Spleen (tissue), 11 donors: ENCODE results near the gene MATCAP1. TPM values are rescaled to one million over a fixed set of nuclear protein-coding genes. Genes with fewer than 3 reads are reported as not detected.

ENCODE experiments used
- DNase-seq: peaks from one replicate; pipeline ENCODE4 v3.0.0-alpha.2; 2020
- H3K27ac ChIP-seq, 8 donors: fragments of 200-600 bp; sonication (generic) in 7 of 8; 1 replicate in 4 of 8; 2 replicates in 4 of 8; pipeline versions ENCODE4 v1.5.0 to v1.8.0; 2016 to 2021; ENCODE audit warnings: inconsistent platforms in 4 of 8, mild to moderate bottlenecking in 4 of 8, moderate library complexity in 1 of 8
- H3K27me3 ChIP-seq, 7 donors: fragments of 200-600 bp; sonication (generic) in 6 of 7; replicated peaks in 1 of 7; 1 replicate in 4 of 7; 2 replicates in 3 of 7; pipeline versions ENCODE4 v1.5.0 to v1.8.0; 2016 to 2021; ENCODE audit warnings: inconsistent platforms in 3 of 7, mild to moderate bottlenecking in 1 of 7
- H3K36me3 ChIP-seq, 6 donors: fragments of 200-600 bp; sonication (generic) in 5 of 6; 1 replicate in 4 of 6; 2 replicates in 2 of 6; pipeline versions ENCODE4 v1.5.0 to v1.8.0; 2016 to 2021; ENCODE audit warnings: inconsistent platforms in 2 of 6
- H3K4me1 ChIP-seq, 6 donors: fragments of 200-600 bp; sonication (generic) in 5 of 6; 1 replicate in 3 of 6; 2 replicates in 3 of 6; pipeline versions ENCODE4 v1.5.0 to v1.8.0; 2016 to 2021; ENCODE audit warnings: inconsistent platforms in 3 of 6
- H3K4me3 ChIP-seq, 8 donors: fragments of 200-600 bp; sonication (generic) in 7 of 8; 1 replicate in 4 of 8; 2 replicates in 4 of 8; pipeline versions ENCODE4 v1.5.0 to v1.8.0; 2016 to 2021; ENCODE audit warnings: inconsistent platforms in 4 of 8, mild to moderate bottlenecking in 4 of 8, moderate library complexity in 2 of 8
- H3K9me3 ChIP-seq, 8 donors: fragments of 200-600 bp; sonication (generic) in 7 of 8; 1 replicate in 4 of 8; 2 replicates in 4 of 8; pipeline versions ENCODE4 v1.5.0 to v1.8.0; 2016 to 2021; ENCODE audit warnings: inconsistent platforms in 4 of 8
- CTCF ChIP-seq, 11 experiments: fragments of 200-600 bp in 7 of 11; fragments of 450-650 bp in 4 of 11; sonication (generic) in 4 of 11; IDR thresholded peaks in 8 of 11; conservative IDR thresholded peaks in 3 of 11; 1 replicate in 7 of 11; 2 replicates in 4 of 11; pipeline versions ENCODE4 v1.4.0 to v1.8.0; 2016 to 2021; ENCODE audit warnings: antibody characterized with exemption in 11 of 11, inconsistent platforms in 4 of 11, mild to moderate bottlenecking in 1 of 11
- POLR2A ChIP-seq, 3 donors: fragments of 450-650 bp; IDR thresholded peaks; one replicate each; pipeline ENCODE4 v1.5.1; 2017; ENCODE audit warnings: antibody characterized with exemption in 3 of 3, mild to moderate bottlenecking in 1 of 3
- POLR2AphosphoS5 ChIP-seq, 3 donors: sonication (generic); formaldehyde crosslinking; IDR thresholded peaks; one replicate each; pipeline ENCODE4 v1.5.1; 2017; ENCODE audit warnings: antibody characterized with exemption in 3 of 3
- WGBS, 5 donors: extraction: QIAGEN DNeasy Blood & Tissue Kit in 3 of 5; methylation state at CpG; one replicate each; pipeline versions ENCODE4 v1.1.5 to v1.1.7; 2013 to 2018; 5-methylcytosine and 5-hydroxymethylcytosine counted together
- intact Hi-C: fragments of 100-400 bp; cut with DNase I; formaldehyde crosslinking; loops from one replicate; pipeline ENCODE4 v1.15.0; 2023; ENCODE audit warnings: low total_unique reads
- polyA plus RNA-seq, 3 donors: library from polyadenylated mRNA; stranded (reverse); fragments of 200-250 nt; gene quantifications; one replicate each; pipeline ENCODE4 v1.2.1, GENCODE V29; 2013
- total RNA-seq, 7 donors: library from RNA; depleted of rRNA in 3 of 7; stranded (reverse); fragments of >200 nt in 3 of 7; fragmentation: NEBNext Ultra II Directional in 4 of 7; extraction: Animal tissue kit (Norgen Biotek cat#: 25700) in 4 of 7; gene quantifications; one replicate each; pipeline versions ENCODE4 v1.1.0 to v1.2.1, GENCODE V29; 2016 to 2021
- donor health status: healthy with polysubstance abuse.
- donor health status: DM: no; HTN: no; CAD: no; lungs with moderate emphysema.
- donor health status: DM: no; HTN: no; CAD: no.
- donor health status: Bipolar disorder and iron deficiency.
- donor health status: healthy.
- donor health status: DM: no; HTN: no; CAD: no.
- donor health status: DM: yes; HTN: yes; CAD: no.

The MATCAP1 gene
- total and polyA plus RNA-seq, 10 donors = 8.9 to 59.4 (median 20.6) TPM

- Histone ChIP-seq H3K27me3 (peaks cover 0 to 14% (median 7%) of the 10 kb centered on the region in 7 donors), H3K9me3 (no peaks in the 10 kb centered on the region), H3K27ac (peak overlapping the region in 2 of 8 donors; percentile 23 to 24), H3K4me1 (peaks cover 0 to 10% (median 6%) of the 10 kb centered on the region in 6 donors), H3K36me3 (peaks cover 0 to 98% (median 88%) of the 10 kb centered on the region in 6 donors), H3K4me3 (no peak overlapping the region)
- DNase-seq = peak; percentile 33
- WGBS, 5 donors = 86 to 97% (median 95%) methylated on average over 2 of the region's 2 CpGs
- TF ChIP-seq POLR2AphosphoS5 (IDR thresholded peaks at IDR 0.05) (no peak), CTCF (IDR thresholded peaks at IDR 0.05 in 8 of 11, conservative IDR thresholded peaks at IDR 0.05 in 3 of 11) (no peak), POLR2A (IDR thresholded peaks at IDR 0.05) (no peak)
- intact Hi-C loops = no loop called here
Observed at GRCh38 chr16:67144943-67145342, 38.8 kb downstream of the MATCAP1 start.

DNA sequence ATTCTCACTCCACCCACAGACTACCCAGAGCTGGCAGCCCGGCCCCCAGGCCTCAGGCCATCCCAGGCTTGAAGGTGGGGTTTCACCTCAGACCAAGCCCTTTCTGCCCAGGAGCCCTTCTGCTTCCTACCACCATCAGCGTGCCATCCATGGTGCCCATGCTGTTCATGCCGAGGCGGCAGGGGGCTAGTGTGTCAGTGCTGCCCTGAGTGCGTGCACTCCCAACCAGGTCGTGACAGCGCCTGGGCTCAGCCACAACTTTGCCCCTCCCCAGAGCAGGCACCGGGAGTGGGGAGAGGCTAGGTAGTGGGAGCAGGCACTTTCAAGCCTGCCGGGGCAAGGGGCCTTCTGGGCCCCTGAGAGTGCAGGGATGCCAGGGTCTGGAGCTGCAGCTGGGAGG is 41.4 kb downstream of the MATCAP1 start:
- H3K36me3 ChIP-seq = peaks cover 0 to 100% (median 94%) of the 10 kb centered on the region in 6 donors
- 92 to 96% (median 94%) methylated on average over 6 to 9 of the region's 9 CpGs for WGBS, 5 donors
- H3K4me3 ChIP-seq = no peak overlapping the region
- no peak overlapping the region for H3K27ac ChIP-seq
- no peaks in the 10 kb centered on the region for H3K9me3 ChIP-seq
- no peaks in the 10 kb centered on the region for H3K27me3 ChIP-seq
- TF ChIP-seq POLR2A (IDR thresholded peaks at IDR 0.05) = no peak
- TF ChIP-seq POLR2AphosphoS5 (IDR thresholded peaks at IDR 0.05) = peak in 1 of 3 donors; percentile 54
- no peak for TF ChIP-seq CTCF (IDR thresholded peaks at IDR 0.05 in 8 of 11, conservative IDR thresholded peaks at IDR 0.05 in 3 of 11)
- H3K4me1 ChIP-seq = no peaks in the 10 kb centered on the region
- intact Hi-C loops = no loop called here
- DNase-seq = peak; percentile 49

GRCh38 chr16:67141391-67141790 is 42.4 kb downstream of the MATCAP1 start:
- WGBS, 5 donors = 97 to 100% (median 99%) methylated on average over 1 to 13 of the region's 13 CpGs
- DNase-seq = peak; percentile 53
- Histone ChIP-seq H3K9me3 (no peaks in the 10 kb centered on the region), H3K27ac (no peak overlapping the region), H3K36me3 (peaks cover 0 to 100% (median 94%) of the 10 kb centered on the region in 6 donors), H3K4me3 (no peak overlapping the region), H3K4me1 (no peaks in the 10 kb centered on the region), H3K27me3 (no peaks in the 10 kb centered on the region)
- TF ChIP-seq POLR2A (IDR thresholded peaks at IDR 0.05) = no peak
- TF ChIP-seq POLR2AphosphoS5 (IDR thresholded peaks at IDR 0.05) = peak in 1 of 3 donors; percentile 46
- intact Hi-C loops = no loop called here

DNA sequence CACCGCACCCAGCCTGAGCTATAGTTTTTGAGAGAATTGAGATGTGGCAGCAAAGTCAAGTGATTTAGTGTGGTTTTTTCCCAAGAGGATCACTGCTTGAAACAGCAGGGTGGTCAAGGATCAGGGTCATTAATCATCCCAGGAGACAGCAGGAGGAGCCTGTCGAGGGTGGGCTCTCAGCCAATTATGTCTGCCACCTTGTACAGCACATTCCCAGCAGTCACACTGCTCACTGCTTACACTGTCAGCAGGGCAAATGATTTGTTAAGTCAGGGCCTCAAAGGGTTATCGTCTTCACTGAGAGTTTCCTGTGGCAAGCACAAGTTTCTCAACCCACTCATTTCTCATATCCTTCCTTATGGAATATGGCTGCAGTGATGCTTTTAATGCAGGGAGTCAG is 46.2 kb downstream of the MATCAP1 start:
- H3K27ac ChIP-seq = no peak overlapping the region
- intact Hi-C loops = no loop called here
- no peaks in the 10 kb centered on the region for H3K4me1 ChIP-seq

More for the DNA sequence above, 46.2 kb downstream of the MATCAP1 start:
- H3K9me3 ChIP-seq = no peaks in the 10 kb centered on the region
- TF ChIP-seq CTCF (IDR thresholded peaks at IDR 0.05 in 8 of 11, conservative IDR thresholded peaks at IDR 0.05 in 3 of 11) (no peak), POLR2AphosphoS5 (IDR thresholded peaks at IDR 0.05) (no peak), POLR2A (IDR thresholded peaks at IDR 0.05) (no peak)
- WGBS, 5 donors = 43 to 64% (median 60%) methylated on average over 3 of the region's 3 CpGs
- H3K36me3 ChIP-seq = peaks cover 0 to 100% (median 90%) of the 10 kb centered on the region in 6 donors
- no peak overlapping the region for H3K4me3 ChIP-seq
- no peak for DNase-seq
- H3K27me3 ChIP-seq = no peaks in the 10 kb centered on the region
